K562 (cell line): Measurements from ENCODE around the gene INPP4B. TPM values are rescaled to one million over a fixed set of nuclear protein-coding genes. Genes with fewer than 3 reads are reported as not detected.

Experiments used
- ATAC-seq: fragments of 200-7000 bp; cut with Tn5 transposase; 3 replicates; pipeline ENCODE4 v1.9.1; 2020; ENCODE audit warnings: moderate library complexity
- BruUV-seq: library from RNA; stranded (reverse); fragments of 400-500 nt; replicated peaks from 2 replicates; lab custom pipeline; 2021; lab: Mats Ljungman, UMichigan
- CTCF ChIA-PET: fragments of 300-600 bp; formaldehyde crosslinking; extraction: SDS; loops from one replicate; lab custom pipeline; 2021; ENCODE audit warnings: low intra/inter-chr PET ratio; lab: Yijun Ruan, JAX
- POLR2A ChIA-PET: fragments of 300-600, 350-650 bp; sonication (Branson Sonifier 250); formaldehyde crosslinking; extraction: SDS; loops from one replicate; lab custom pipeline; 2021; ENCODE audit warnings: antibody characterized with exemption, inconsistent platforms; lab: Yijun Ruan, JAX
- DNase-seq, 4 experiments: peaks; one replicate each; pipeline versions ENCODE4 v3.0.0 to v3.0.0-alpha.2; 2011 to 2018; ENCODE audit warnings: low spot score in 3 of 4, mixed read lengths in 3 of 4; ENCODE audit errors: extremely low read depth in 1 of 4
- FAIRE-seq: peaks from 2 replicates; lab custom pipeline; 2011; peaks lifted over from hg19 to GRCh38; lab: Jason Lieb, UNC
- H2AFZ ChIP-seq: 2 replicates; pipeline ENCODE4 v1.6.0; 2011; ENCODE audit warnings: low read depth, low read length, control low read depth, inconsistent platforms
- H3K27ac ChIP-seq: fragments of 200-600 bp; 3 replicates; pipeline ENCODE4 v1.8.0; 2011; ENCODE audit warnings: low read depth, mild to moderate bottlenecking, control low read depth, inconsistent platforms, low read length, moderate library complexity, mixed read lengths; ENCODE audit errors: extremely low read depth
- H3K27me3 ChIP-seq, 2 experiments: fragments of 300-600 bp in 1 of 2; 2 replicates in 1 of 2; 3 replicates in 1 of 2; pipeline versions ENCODE4 v1.6.0 to v1.8.0; 2011; ENCODE audit warnings: inconsistent platforms in 2 of 2, low read length in 2 of 2, mild to moderate bottlenecking in 1 of 2, mixed read lengths in 1 of 2, moderate library complexity in 1 of 2; ENCODE audit not compliant: control insufficient read depth in 2 of 2, insufficient read depth in 2 of 2
- H3K36me3 ChIP-seq: fragments of 300-600 bp; 3 replicates; pipeline ENCODE4 v1.8.0; 2011; ENCODE audit warnings: mild to moderate bottlenecking, low read length, inconsistent platforms; ENCODE audit not compliant: control insufficient read depth, insufficient read depth
- H3K4me1 ChIP-seq, 2 experiments: fragments of 200-600 bp in 1 of 2; replicated peaks in 1 of 2; 2 replicates in 1 of 2; 3 replicates in 1 of 2; pipeline versions ENCODE4 v1.5.1 to v1.8.0; 2011; ENCODE audit warnings: inconsistent platforms in 2 of 2, low read length in 2 of 2, mild to moderate bottlenecking in 1 of 2, mixed read lengths in 1 of 2, moderate library complexity in 1 of 2; ENCODE audit not compliant: control insufficient read depth in 2 of 2, insufficient read depth in 2 of 2
- H3K4me2 ChIP-seq: 2 replicates; pipeline ENCODE4 v1.6.1; 2011; ENCODE audit warnings: low read length, control low read depth, inconsistent platforms, mixed read lengths; ENCODE audit not compliant: insufficient read depth
- H3K4me3 ChIP-seq: fragments of 200-600 bp; sonication (generic), shearing (Covaris generic); 2 replicates; pipeline ENCODE4 v1.5.1; 2016; ENCODE audit warnings: control low read depth, inconsistent platforms
- H3K79me2 ChIP-seq: fragments of 200-600 bp; 3 replicates; pipeline ENCODE4 v1.8.0; 2011; ENCODE audit warnings: low read length, inconsistent platforms; ENCODE audit not compliant: control insufficient read depth, insufficient read depth
- H3K9ac ChIP-seq, 2 experiments: 2 replicates each; pipeline versions ENCODE4 v1.6.0 to v1.6.1; 2011; ENCODE audit warnings: low read depth in 2 of 2, low read length in 2 of 2, control low read depth in 1 of 2, inconsistent platforms in 1 of 2, mild to moderate bottlenecking in 1 of 2, mixed read lengths in 1 of 2; ENCODE audit not compliant: insufficient read depth in 1 of 2
- H3K9me1 ChIP-seq: one replicate; pipeline ENCODE4 v1.6.0; 2011; ENCODE audit warnings: inconsistent platforms, mild to moderate bottlenecking, low read length, moderate library complexity; ENCODE audit not compliant: control insufficient read depth, insufficient read depth
- H3K9me3 ChIP-seq: replicated peaks from 2 replicates; pipeline ENCODE4 v1.5.1; 2011; ENCODE audit warnings: low read depth, low read length, inconsistent platforms; ENCODE audit not compliant: control insufficient read depth, insufficient read depth
- H4K20me1 ChIP-seq: replicated peaks from 2 replicates; pipeline ENCODE4 v1.6.1; 2011; ENCODE audit warnings: low read length, inconsistent platforms, mixed read lengths; ENCODE audit not compliant: control insufficient read depth, insufficient read depth
- ARID3A ChIP-seq: IDR thresholded peaks from 2 replicates; pipeline ENCODE4 v1.6.1; 2012; ENCODE audit warnings: low read depth, low read length, improper control_type of control experiment, borderline replicate concordance
- CBX2 ChIP-seq: fragments of 200-600 bp; sonication (generic); IDR thresholded peaks from one replicate; pipeline ENCODE4 v1.6.1; 2012; ENCODE audit warnings: mild to moderate bottlenecking, low read length, inconsistent platforms; ENCODE audit not compliant: insufficient read depth, poor library complexity, severe bottlenecking
- RBM15 ChIP-seq: fragments of 200-400 bp; formaldehyde crosslinking; IDR thresholded peaks from 2 replicates; pipeline ENCODE4 v1.6.1; 2018; ENCODE audit warnings: mild to moderate bottlenecking, low read length, moderate library complexity; ENCODE audit not compliant: insufficient read depth
- ZNF224 ChIP-seq: sonication (generic); formaldehyde crosslinking; IDR thresholded peaks from 2 replicates; pipeline ENCODE4 v1.8.0; 2022; ENCODE audit warnings: mild to moderate bottlenecking, missing genetic modification reagents
- ZNF253 ChIP-seq: fragments of 250-450 bp; sonication (Bioruptor Pico); conservative IDR thresholded peaks from 2 replicates; pipeline ENCODE4 v1.6.1; 2021; ENCODE audit warnings: mild to moderate bottlenecking
- ZNF274 ChIP-seq: IDR thresholded peaks from 2 replicates; pipeline ENCODE4 v1.6.1; 2011; ENCODE audit warnings: low read depth, mild to moderate bottlenecking, low read length, moderate library complexity, borderline replicate concordance
- ZNF644 ChIP-seq: fragments of 200-800 bp; sonication (Bioruptor generic); IDR thresholded peaks from 2 replicates; pipeline ENCODE4 v1.6.1; 2016; ENCODE audit warnings: low read depth, missing genetic modification characterization, missing compliant biosample characterization
- ZNF707 ChIP-seq: fragments of 250-450 bp; sonication (Bioruptor Pico); conservative IDR thresholded peaks from 2 replicates; pipeline ENCODE4 v1.8.0; 2022; ENCODE audit warnings: inconsistent platforms, mild to moderate bottlenecking, moderate library complexity
- ZSCAN29 ChIP-seq: fragments of 450-650 bp; IDR thresholded peaks from 2 replicates; pipeline ENCODE4 v1.6.1; 2017
- WGBS: fragments of 100-300 bp; shearing (Covaris generic); methylation state at CpG from one replicate; pipeline ENCODE4 v1.1.6; 2016; ENCODE audit warnings: low coverage, mixed read lengths; ENCODE audit not compliant: insufficient coverage; ENCODE audit errors: missing lambda C conversion rate; 5-methylcytosine and 5-hydroxymethylcytosine counted together
- in situ Hi-C: fragments of 300-500 bp; cut with MboI; formaldehyde crosslinking; loops from 4 replicates; pipeline ENCODE4 v1.15.0; 2018; ENCODE audit warnings: inconsistent platforms, mixed read lengths
- intact Hi-C: fragments of 100-400 bp; cut with micrococcal nuclease; formaldehyde crosslinking; loops from 2 replicates; pipeline ENCODE4 v1.14.2; 2022
- polyA plus RNA-seq, 8 experiments: library from polyadenylated mRNA; depleted of rRNA in 4 of 8; stranded (reverse) in 5 of 8; unstranded in 3 of 8; fragments of >200 nt; fragmentation: Nextera tagmentation in 2 of 8; fragmentation: Illumina TruSeq in 1 of 8; extraction: Ambion mirVana in 2 of 8; extraction: Trizol in 1 of 8; gene quantifications; 2 replicates each; pipeline versions ENCODE4 v1.2.1 to v1.2.3, GENCODE V29; 2011 to 2014; ENCODE audit warnings: inconsistent platforms in 1 of 8, missing spikeins in 1 of 8
- total RNA-seq, 7 experiments: library from RNA; depleted of rRNA in 6 of 7; stranded (reverse); fragments of >200 nt in 6 of 7; fragmentation: Illumina TruSeq in 2 of 7; extraction: Trizol in 2 of 7; gene quantifications; 2 replicates each; pipeline versions ENCODE4 v1.2.1 to v1.2.3, GENCODE V29; 2011 to 2021; ENCODE audit warnings: low replicate concordance in 1 of 7
- TF ChIP-seq, protein P1 (sequence below): fragments of 450-650 bp; IDR thresholded peaks from 2 replicates; pipeline ENCODE4 v1.6.1; 2016; ENCODE audit warnings: missing biosample characterization, missing genetic modification characterization

Gene INPP4B
- total and polyA plus RNA-seq, 9 of the 15 experiments (the other 6 are each of a cell fraction or from before 2014, with no cell fraction given) = 0.04 to 0.11 TPM; not detected in 7

DNA sequence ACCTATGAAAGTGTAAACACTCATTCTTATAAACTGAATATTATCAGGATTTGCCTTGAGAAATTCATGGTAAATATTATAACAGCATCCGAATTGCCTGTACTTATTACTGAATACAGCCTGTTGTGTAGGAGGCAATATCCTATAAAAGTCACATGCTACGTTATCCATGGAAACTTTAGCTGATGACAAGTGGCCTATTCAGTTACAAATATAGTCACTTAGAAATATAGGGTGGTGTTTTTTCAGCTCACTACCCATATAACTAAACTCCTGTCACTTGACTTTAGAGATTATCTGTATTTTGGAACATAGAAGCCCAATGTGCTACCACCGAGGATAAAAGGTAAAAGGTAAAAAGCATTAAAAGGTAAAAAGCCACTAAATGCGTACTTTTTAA, 493.4 kb downstream of the INPP4B start:
- Histone ChIP-seq H3K4me2 (no peak overlapping the region), H3K79me2 (no peaks in the 10 kb centered on the region), H3K9ac (no peak overlapping the region), H2AFZ (no peak overlapping the region), H4K20me1 (no peaks in the 10 kb centered on the region), H3K27me3 (no peaks in the 10 kb centered on the region), H3K4me1 (no peaks in the 10 kb centered on the region), H3K4me3 (no peak overlapping the region), H3K36me3 (no peaks in the 10 kb centered on the region), H3K27ac (no peak overlapping the region), H3K9me3 (no peaks in the 10 kb centered on the region), H3K9me1 (no peaks in the 10 kb centered on the region)
- intact Hi-C loops = no loop called here
- 0% methylated on average over 4 of the region's 4 CpGs for WGBS
- no peak for TF ChIP-seq ARID3A
- TF ChIP-seq ZNF274 = no peak
- TF ChIP-seq, protein P1, sequence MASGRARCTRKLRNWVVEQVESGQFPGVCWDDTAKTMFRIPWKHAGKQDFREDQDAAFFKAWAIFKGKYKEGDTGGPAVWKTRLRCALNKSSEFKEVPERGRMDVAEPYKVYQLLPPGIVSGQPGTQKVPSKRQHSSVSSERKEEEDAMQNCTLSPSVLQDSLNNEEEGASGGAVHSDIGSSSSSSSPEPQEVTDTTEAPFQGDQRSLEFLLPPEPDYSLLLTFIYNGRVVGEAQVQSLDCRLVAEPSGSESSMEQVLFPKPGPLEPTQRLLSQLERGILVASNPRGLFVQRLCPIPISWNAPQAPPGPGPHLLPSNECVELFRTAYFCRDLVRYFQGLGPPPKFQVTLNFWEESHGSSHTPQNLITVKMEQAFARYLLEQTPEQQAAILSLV = no peak
- no peak for TF ChIP-seq ZNF224 (CRISPR knock-in tag)
- no peak for TF ChIP-seq RBM15
- no peak for TF ChIP-seq ZSCAN29
- no peak for TF ChIP-seq ZNF707 (CRISPR knock-in tag)
- no peak for TF ChIP-seq ZNF644 (tag)
- TF ChIP-seq CBX2 = no peak
- no peak for TF ChIP-seq ZNF253 (CRISPR knock-in tag)
- CTCF ChIA-PET = no interaction called here
- BruUV-seq = no TSS peak
- in situ Hi-C loops = no loop called here
- POLR2A ChIA-PET = no interaction called here
- no peak for DNase-seq
- no peak for ATAC-seq
- no peak for FAIRE-seq
